Amniotic epithelial cell (primary cell): ENCODE measurements around the gene MLEC.

Experiments used
- DNase-seq: peaks from one replicate; pipeline ENCODE4 v3.0.0-alpha.2; 2010; ENCODE audit warnings: low read depth

MLEC gene

DNA sequence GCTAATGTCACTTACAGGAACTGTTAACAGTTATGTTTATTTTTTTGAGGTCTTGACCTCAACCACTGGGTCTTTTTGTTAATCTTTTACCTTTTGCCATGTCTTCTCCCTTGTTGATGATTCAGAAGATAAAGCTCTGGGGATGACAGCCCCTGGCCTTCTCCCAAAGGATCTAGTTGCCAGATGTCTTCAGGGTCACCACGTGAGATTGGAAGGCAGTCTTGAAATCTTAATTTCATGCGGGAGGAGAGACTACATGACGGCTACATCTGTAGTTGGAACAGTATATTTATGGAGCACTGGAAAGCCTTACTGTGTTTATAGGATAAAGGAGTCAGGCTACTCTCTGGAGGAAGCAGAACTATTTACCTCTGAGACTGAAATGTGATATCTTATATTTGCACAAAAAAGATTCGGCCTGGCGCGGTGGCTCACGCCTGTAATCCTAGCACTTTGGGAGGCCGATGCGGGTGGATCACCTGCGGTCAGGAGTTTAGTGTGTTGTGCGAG, 5.6 kb downstream of the MLEC start:
- peak; percentile 80 for DNase-seq

GRCh38 chr12:120693848-120694247, 6.9 kb downstream of the MLEC start:
- no peak for DNase-seq

GRCh38 chr12:120696626-120697025, 9.7 kb downstream of the MLEC start:
- no peak for DNase-seq

GRCh38 chr12:120697344-120697743, 10.4 kb downstream of the MLEC start:
- no peak for DNase-seq

DNA sequence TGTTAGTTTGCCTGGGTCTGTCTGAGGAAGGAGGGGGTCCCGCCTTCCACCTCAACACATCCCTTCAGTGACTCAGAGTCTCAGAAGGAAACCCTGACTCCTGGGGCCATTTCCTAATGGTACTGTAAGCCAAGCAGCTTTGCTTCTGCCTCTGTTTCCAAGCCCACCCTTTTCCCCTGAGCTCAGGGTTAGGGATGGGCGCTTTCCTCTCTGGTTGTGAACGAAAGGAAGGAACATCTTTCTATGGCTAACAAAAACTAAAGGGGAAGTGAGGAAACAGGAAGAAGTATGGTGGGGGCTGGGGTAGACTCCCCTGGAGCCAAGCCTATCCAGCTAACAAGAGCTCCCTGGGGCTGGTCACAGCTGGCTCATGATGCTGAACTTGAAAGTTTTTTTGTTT, 11.7 kb downstream of the MLEC start:
- no peak for DNase-seq

DNA sequence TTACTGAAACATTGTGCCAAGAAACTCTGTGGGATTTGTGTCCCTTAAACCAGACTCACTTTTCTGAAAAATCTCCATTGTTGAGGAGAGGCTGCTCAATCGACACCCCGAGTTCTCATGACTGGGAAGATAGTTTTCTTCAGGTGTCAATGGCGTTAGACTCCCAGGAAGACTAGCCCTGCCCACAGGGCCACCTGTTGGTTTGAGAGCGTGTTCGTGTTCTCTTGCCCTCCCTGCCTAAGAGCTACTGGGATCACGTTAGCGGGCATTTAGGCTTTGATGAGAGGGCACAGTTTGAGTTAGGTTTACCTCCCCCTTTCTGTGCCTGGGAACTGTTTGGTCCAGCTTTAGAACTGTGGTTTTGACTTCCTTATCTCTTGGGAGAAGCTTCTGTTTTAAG, 12.6 kb downstream of the MLEC start:
- DNase-seq, result no peak

DNA sequence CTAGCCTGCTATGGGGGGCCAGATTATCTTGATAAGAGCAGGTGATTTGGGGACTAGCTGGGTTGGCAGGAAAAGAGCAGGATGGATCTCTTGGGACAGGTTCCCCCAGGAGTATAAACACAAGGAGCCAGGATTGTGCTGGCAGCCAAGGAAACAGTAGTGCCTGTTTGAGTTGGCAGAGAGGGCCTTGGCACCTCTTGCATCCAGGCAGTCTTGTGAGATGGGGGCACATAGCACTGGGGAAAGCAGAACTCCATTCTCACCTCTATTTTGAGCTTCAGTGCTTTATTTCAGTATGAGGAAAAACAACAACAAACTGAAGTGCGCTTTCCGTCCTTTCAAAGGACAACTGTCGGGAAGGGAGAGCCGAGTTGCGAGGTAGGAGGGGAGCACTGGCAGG, 13.9 kb downstream of the MLEC start:
- no peak for DNase-seq

DNA sequence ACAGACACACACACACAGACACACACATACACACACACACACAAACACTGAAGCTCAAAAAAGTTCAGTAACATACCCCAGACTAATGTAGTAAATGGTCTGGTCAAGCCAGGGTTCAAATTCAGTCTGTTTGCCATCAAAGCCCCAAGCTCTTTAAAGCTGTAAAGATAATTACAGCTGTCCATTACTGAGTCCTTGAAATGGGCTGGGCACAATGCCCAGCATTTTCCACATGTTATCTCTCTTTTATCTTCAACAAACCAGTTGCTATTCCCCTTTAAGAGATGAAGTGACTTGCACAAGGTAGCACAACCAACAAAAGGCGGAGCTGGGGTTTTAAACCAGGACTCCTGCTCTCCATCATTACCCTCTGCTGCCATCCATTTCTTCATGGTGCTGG, 15.7 kb downstream of the MLEC start:
- DNase-seq, result peak; percentile 79

DNA sequence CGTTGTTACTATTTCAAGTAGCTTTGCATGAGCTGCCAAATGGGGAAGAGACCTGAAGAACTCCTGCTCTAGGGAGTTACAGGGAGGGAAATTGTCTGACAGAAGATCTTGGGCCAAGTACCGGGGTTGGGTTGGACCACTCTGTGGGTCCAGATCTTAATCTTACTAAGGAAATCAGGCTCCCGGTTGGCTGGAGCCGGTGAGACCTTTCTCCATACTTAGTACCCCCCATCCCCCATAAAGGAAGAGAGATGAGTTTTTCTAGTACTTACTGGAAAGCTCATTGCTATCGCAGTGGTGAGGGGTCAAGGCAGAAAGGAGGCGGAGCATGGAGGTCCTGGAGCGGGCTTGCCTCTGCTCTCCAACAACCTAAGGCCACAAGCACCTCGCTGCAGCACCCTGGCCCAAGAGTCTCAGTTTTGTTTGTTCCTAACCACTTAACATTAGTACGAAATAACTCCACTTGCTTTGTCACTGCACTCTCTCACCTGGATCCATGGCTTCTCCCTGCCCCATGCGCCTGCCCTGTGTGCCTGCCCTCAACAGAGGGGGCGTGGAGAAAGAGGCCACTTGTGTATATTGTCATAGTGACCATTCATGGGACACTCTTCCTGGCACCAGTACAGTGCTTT, 16.5 kb downstream of the MLEC start:
- DNase-seq, result no peak

DNA sequence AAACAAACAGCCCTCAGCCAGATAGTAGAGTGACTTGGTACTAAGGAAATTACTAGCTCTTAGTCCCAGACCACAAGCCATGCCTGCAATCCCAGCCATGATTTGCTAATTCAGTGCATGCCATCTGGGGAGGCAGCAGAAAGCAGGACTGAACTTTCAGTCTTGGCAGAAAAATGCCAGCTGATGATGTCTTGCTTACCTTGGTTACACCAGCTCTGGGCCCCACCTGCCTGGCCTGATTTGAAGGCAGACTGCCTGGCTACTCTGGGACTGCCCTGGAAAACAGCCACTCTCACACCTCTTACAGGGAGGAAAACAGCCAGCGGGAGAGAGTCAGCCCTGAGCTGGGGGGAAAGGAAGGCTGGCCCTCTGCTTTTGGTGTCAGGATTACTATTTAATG, 18.7 kb downstream of the MLEC start:
- no peak for DNase-seq

DNA sequence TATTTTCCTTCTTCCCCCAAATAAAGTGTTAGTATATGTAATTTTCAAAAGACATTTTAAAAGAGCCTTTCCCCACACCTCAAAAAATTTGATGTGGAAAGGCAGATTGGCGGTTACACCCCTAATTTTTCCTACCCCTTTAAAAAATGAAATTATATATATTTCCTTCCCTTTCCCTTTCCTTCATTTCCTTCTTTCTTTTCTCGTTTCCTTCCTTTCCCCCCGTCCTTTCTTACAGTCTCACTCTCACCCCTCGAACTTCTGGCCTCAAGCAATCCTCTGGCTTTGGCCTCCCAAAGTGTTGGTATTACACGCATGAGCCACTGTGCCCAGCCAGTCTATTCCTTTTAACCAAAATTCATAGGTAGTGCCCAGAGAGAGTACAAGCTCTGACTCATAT, 19.1 kb downstream of the MLEC start:
- DNase-seq, result no peak

- no peak for DNase-seq
Observed at GRCh38 chr12:120708651-120709050, 21.7 kb downstream of the MLEC start.

GRCh38 chr12:120710031-120710804, 23.3 kb downstream of the MLEC start, which contains the start of gene UNC119B:
UNC119B (plus strand) TSS chr12:120710458; CDS start chr12:120710475, 17 bp downstream.
- DNase-seq, result peak; percentile 58

DNA sequence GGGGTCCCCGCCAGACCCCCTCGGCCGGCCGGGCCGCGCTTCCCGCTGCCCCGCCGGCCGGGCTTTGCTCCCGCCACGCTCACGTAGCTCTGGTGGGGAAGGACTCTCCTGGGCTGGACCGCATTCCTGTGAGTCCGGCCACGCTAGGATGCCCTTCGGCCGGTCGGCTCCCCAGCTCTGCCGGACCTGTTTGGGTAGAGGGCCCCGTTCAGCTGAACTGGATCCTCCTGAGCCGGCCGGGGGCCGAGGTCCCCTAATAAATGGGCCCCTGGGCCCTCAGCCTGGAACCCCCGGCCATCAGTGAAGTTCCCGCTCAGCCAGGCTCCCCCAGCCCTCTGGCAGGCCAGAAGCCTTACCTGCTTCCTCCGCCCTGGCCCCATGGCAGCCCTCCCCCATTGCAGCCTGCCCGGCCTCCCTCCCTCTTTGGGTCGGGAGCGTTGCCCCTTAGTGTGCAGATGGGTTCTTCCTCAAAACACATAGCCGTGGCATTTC, 23.9 kb downstream of the MLEC start:
- DNase-seq, result no peak

DNA sequence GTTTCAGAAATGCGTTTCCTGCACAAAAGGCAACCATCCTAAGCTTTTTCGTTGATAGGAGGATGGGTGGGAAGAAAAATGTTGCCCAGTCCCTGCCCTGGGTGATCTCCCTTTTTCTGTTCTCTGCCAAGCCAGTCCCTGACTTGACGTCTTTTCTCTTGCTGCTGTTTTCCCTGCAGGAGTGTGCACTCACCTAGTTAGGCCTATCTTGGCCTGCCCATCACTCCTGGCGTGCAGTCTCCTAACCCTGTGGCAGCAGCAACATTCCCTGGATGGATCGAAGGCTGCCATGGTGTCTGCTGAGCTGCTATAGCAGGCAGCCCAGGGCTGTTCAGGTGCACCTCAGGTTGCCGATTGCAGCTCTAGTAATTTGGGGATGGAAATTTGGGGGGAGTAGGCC, 24.5 kb downstream of the MLEC start:
- no peak for DNase-seq

DNA sequence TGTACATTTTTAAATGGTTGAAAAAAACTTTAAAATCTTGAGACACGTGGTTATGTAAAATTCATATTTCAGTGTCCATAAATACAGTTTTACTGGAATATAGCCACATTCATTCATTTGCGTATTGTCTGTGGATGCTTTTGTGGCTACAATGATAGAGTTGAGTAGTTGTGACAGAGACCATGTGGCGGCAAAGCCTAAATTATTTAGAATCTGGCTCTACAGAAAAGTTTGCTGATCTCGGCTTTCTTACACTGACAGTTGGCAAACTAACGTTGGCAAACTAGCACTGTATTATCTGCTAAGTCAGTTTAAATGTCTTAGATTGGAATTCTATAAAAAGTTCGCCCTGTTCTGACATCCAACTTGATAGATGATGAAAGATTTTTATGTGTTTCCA, 25.7 kb downstream of the MLEC start:
- DNase-seq, result no peak

DNA sequence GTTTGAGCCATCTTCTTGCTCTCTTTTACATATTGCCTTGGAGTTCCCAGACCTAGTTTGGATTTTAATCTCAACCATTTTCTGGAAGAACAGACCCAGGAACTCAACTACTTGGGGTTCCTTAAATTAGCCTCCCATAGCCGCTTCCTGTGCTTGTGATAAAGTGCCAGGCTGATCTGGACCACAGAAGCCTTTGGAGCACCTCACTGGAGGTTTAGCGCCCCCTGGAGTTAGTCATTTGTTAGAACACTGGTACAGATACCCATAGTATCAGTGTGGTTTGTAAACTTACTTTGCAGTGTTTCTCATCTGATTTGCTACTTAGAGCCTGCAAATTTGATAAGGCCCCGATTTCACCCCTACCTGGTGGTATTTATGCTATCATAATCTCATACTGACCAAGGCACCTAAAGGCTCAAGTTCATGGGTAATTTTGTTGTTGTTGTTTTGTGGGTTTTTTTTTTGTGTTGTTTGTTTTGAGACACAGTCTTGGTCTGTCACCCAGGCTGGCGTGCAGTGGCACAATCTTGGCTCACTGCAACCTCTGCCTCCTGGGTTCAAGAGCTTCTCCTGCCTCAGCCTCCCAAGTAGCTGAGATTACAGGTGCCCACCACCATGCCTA, 27.0 kb downstream of the MLEC start:
- peak; percentile 76 for DNase-seq

GRCh38 chr12:120718055-120718454, 31.1 kb downstream of the MLEC start:
- no peak for DNase-seq

GRCh38 chr12:120719072-120719471, 32.1 kb downstream of the MLEC start:
- DNase-seq, result no peak

- peak; percentile 64 for DNase-seq
Observed at GRCh38 chr12:120719496-120720233, 32.7 kb downstream of the MLEC start.

DNA sequence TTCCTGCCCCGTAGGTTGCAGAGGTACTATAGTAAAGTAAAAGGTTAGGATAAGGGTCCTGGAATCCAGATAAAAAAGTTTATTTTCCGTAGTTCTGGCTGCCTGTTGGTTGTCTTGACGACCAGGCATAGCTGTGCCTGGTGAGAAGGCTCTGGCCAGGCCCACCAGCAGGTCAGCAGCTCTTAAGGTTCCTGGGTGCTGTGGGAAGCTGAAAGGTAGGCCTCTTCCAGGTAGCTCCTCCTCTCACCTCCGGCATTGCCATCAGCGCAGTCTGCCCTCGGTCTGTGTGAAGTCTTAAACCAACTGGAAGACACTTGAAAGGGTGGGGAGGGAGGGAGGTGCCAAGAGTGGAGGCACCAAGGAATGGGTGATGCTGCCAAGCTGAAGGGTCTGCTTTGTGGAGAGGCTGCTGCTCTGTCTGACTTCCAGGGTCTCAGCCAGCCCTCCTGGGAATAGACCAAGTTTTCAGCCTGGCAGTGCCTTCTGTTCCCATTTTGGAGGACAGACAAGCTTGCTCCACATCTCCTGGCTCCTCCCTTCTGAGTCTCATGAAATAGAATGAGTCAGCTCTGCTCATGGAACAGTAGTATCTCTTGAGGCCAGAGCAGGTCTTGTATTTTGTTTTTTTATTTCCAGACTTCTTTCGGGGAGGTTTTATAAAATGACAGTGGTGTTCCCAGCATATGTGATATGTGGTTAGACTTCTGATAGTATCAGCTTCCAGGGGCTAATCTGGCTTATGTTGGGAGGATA, 33.5 kb downstream of the MLEC start:
- DNase-seq, result peak; percentile 90
